ENCODE data around the gene RPS6KC1. TPM values are rescaled to one million over a fixed set of nuclear protein-coding genes. Genes with fewer than 3 reads are reported as not detected.

RPS6KC1 gene, protein sequence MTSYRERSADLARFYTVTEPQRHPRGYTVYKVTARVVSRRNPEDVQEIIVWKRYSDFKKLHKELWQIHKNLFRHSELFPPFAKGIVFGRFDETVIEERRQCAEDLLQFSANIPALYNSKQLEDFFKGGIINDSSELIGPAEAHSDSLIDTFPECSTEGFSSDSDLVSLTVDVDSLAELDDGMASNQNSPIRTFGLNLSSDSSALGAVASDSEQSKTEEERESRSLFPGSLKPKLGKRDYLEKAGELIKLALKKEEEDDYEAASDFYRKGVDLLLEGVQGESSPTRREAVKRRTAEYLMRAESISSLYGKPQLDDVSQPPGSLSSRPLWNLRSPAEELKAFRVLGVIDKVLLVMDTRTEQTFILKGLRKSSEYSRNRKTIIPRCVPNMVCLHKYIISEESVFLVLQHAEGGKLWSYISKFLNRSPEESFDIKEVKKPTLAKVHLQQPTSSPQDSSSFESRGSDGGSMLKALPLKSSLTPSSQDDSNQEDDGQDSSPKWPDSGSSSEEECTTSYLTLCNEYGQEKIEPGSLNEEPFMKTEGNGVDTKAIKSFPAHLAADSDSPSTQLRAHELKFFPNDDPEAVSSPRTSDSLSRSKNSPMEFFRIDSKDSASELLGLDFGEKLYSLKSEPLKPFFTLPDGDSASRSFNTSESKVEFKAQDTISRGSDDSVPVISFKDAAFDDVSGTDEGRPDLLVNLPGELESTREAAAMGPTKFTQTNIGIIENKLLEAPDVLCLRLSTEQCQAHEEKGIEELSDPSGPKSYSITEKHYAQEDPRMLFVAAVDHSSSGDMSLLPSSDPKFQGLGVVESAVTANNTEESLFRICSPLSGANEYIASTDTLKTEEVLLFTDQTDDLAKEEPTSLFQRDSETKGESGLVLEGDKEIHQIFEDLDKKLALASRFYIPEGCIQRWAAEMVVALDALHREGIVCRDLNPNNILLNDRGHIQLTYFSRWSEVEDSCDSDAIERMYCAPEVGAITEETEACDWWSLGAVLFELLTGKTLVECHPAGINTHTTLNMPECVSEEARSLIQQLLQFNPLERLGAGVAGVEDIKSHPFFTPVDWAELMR
- polyA plus RNA-seq (2012; ENCODE audit: low read depth, missing spikeins) = 4.4 TPM

DNA sequence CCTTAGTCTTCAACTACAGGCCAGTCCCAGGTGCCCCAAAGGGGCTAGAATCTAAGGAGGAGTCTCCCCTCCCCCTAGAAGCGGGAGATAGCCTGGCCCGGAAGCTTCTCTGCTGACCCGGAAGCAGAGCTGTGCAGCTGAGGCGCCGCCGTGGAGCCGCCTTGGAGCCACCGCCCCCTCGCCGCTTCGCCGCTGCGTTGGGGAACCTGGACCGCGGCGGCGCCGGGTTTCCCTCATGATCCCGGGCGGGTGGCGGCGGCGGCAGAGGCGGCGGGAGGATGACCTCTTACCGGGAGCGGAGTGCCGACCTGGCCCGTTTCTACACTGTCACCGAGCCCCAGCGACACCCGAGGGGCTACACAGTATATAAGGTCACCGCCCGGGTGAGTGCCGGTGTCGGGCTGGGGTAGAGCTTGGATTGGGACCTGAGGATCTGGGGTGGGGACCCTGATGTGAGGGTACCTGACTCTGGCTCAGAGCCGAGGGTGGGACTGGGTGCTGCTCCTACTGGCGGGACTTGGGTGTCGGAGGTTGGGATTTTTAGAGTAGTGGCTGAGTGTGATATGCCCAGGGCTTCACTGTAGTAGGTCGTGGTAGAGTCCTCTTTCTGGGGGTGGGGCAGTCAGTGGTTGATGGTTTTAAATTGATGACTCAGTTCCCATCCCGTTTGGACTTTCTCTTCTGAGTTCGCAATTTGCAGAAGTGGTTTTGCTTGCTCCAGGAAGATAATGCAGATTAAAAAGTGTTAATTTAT, at the start of gene RPS6KC1:
Gene RPS6KC1 (plus strand): TSS at position 115 of the 754 bp plus-strand sequence. CDS start 164 bp downstream, at position 279.
- FAIRE-seq (peak; percentile 77), DNase-seq (ENCODE audit: insufficient read length, low spot score) (peak; percentile 80)
- TF ChIP-seq POU2F2 (IDR thresholded peaks at IDR 0.05; ENCODE audit: low read depth, low read length) = peak; percentile 39; the same call in 1 of the 2 replicates
- no peak for TF ChIP-seq PAX5 (IDR thresholded peaks at IDR 0.05; ENCODE audit: insufficient read depth, low read length, severe bottlenecking)
- TF ChIP-seq POLR2AphosphoS5 (IDR thresholded peaks at IDR 0.05; ENCODE audit: low read depth, low read length) = 0 out of 2 replicates have a peak, but pooled peaks have one; percentile 31
- TF ChIP-seq TAF1 (IDR thresholded peaks at IDR 0.05; ENCODE audit: low read depth, low read length) = peak; percentile 35; the same call in 1 of the 2 replicates
- peak; percentile 57; the same call in 1 of the 2 replicates for TF ChIP-seq POLR2A (IDR thresholded peaks at IDR 0.05; ENCODE audit: low read depth, low read length)
- peak; percentile 81 for TF ChIP-seq SPI1 (IDR thresholded peaks at IDR 0.05; ENCODE audit: low read depth, low read length)

DNA sequence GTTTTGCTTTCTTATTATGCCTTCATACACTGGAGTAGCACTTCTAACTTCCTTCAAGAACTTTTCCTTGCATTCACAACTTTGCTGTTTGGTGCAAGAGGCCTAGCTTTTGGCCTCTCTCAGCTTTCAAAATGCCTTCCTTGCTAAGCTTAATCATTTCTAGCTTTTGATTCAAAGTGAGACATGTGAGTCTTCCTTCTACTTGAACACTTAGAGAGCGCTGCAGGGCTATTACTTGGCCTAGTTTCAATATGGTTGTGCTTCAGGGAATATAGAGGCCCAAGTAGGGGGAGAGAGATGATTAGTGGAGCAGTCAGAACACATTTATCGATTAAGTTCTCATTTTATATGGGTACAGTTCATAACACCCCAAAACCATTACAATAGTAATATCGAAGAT, 47.8 kb upstream of the RPS6KC1 start:
- FAIRE-seq = no peak
- no peak for DNase-seq (ENCODE audit: insufficient read length, low spot score)

DNA sequence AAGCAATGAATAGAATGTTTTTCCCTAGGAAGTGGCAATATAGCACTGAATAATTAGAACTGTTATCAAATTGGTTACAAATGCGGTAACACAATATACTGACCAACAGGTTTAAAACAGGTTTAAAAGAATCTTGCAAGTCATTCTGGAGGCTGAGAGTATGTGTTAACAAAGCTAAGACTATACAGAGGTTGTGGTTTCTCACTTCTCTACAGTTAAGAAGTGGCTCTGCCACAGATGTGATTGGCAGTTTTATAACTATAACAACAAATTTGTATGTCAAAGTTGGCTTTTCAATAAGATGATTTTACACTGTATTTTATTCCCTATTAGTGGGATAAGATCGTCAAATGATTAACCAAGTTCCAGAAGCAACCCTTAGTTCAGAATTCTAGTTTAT, 42.5 kb upstream of the RPS6KC1 start:
- TF ChIP-seq SPI1 (IDR thresholded peaks at IDR 0.05; ENCODE audit: low read depth, low read length) (peak; percentile 81), TAF1 (IDR thresholded peaks at IDR 0.05; ENCODE audit: low read depth, low read length) (no peak)
- DNase-seq (ENCODE audit: insufficient read length, low spot score) (no peak), FAIRE-seq (no peak)

More for the DNA sequence above, 47.8 kb upstream of the RPS6KC1 start:
- TF ChIP-seq TAF1 (IDR thresholded peaks at IDR 0.05; ENCODE audit: low read depth, low read length) (no peak), POLR2A (IDR thresholded peaks at IDR 0.05; ENCODE audit: low read depth, low read length) (no peak), POLR2AphosphoS5 (IDR thresholded peaks at IDR 0.05; ENCODE audit: low read depth, low read length) (no peak), POU2F2 (IDR thresholded peaks at IDR 0.05; ENCODE audit: low read depth, low read length) (no peak), PAX5 (IDR thresholded peaks at IDR 0.05; ENCODE audit: insufficient read depth, low read length, severe bottlenecking) (no peak), SPI1 (IDR thresholded peaks at IDR 0.05; ENCODE audit: low read depth, low read length) (no peak)

DNA sequence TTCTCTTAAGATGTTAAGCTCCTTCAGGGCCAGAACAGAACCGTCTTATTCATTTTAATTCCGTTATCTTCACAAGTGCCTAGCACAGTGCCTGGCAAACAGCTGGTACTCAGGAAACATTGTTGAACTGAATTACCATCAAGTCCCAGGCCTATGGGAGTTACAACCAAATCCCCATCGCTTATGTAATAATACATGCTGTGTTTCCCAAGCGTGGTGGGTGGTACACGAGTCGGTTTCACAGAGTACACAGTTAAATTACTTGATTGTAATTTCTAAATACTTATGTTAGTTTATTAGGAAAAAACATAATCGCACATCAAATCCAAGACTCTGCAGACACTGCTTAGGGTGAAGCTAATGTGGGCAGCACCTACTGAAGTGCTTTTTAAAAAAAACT, 36.4 kb upstream of the RPS6KC1 start:
- no peak for TF ChIP-seq POLR2AphosphoS5 (IDR thresholded peaks at IDR 0.05; ENCODE audit: low read depth, low read length)
- no peak for TF ChIP-seq POU2F2 (IDR thresholded peaks at IDR 0.05; ENCODE audit: low read depth, low read length)
- TF ChIP-seq SPI1 (IDR thresholded peaks at IDR 0.05; ENCODE audit: low read depth, low read length) = no peak
- TF ChIP-seq POLR2A (IDR thresholded peaks at IDR 0.05; ENCODE audit: low read depth, low read length) = no peak
- no peak for TF ChIP-seq PAX5 (IDR thresholded peaks at IDR 0.05; ENCODE audit: insufficient read depth, low read length, severe bottlenecking)
- TF ChIP-seq TAF1 (IDR thresholded peaks at IDR 0.05; ENCODE audit: low read depth, low read length) = no peak
- no peak for FAIRE-seq

DNA sequence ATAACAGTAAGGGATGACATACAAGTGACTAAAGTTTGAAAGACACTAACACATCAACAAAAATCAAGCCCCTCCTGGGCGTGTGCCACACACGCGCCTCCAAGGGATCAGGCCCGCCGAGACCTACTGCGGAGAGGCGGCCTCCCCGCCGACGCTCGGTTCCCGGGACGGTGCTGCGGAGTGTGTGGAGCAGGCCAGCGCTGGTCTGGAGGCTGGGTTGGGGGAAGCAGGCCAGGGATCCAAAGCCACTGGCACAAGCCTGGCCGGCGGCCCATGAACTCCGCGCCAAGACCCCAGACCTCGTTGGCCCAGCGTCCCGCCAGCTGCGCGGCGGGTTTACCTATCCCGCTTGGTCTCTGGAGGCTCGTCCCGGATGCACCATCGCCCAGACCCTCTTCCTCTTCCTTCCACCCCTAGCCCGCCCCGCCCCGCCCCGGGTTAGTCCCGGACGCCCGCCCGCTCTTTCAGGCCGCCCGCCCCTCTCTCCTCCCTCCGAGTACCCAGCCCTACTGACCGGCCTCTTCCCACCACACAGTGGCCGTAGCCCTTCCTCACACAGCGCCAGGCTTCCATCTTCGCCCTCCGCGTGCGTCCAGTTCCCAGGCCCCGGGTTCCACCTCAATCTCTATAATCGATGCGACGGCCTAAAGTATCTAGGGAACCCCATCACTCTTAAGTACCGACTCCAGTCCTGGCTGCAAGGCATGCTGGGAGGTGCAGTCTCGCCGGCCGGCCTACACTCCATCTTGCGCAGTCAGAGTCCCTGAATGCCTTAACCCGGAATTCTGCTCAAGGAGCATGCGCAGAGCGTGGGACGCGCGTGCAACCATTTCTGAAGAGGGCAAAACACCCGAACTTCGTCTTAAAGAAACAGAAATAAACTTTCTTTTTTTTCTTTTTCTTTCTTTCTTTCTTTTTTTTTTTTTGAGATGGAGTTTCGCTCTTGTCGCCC, 35.7 kb upstream of the RPS6KC1 start, which contains the start of gene ANGEL2:
Gene ANGEL2 (minus strand): TSS at position 769 of the 952 bp plus-strand sequence. CDS start 196 bp downstream, at position 573.
- peak; percentile 83 for DNase-seq (ENCODE audit: insufficient read length, low spot score)
- TF ChIP-seq POLR2A (IDR thresholded peaks at IDR 0.05; ENCODE audit: low read depth, low read length) = peak; percentile 80
- peak; percentile 71; the same call in 1 of the 2 replicates for TF ChIP-seq POU2F2 (IDR thresholded peaks at IDR 0.05; ENCODE audit: low read depth, low read length)
- TF ChIP-seq TAF1 (IDR thresholded peaks at IDR 0.05; ENCODE audit: low read depth, low read length) = peak; percentile 40; the same call in 1 of the 2 replicates
- peak; percentile 44 for TF ChIP-seq SPI1 (IDR thresholded peaks at IDR 0.05; ENCODE audit: low read depth, low read length)
- peak; percentile 86 for TF ChIP-seq POLR2AphosphoS5 (IDR thresholded peaks at IDR 0.05; ENCODE audit: low read depth, low read length)
- no peak for TF ChIP-seq PAX5 (IDR thresholded peaks at IDR 0.05; ENCODE audit: insufficient read depth, low read length, severe bottlenecking)
- FAIRE-seq = peak; percentile 96

More for the DNA sequence above, 36.4 kb upstream of the RPS6KC1 start:
- no peak for DNase-seq (ENCODE audit: insufficient read length, low spot score)

DNA sequence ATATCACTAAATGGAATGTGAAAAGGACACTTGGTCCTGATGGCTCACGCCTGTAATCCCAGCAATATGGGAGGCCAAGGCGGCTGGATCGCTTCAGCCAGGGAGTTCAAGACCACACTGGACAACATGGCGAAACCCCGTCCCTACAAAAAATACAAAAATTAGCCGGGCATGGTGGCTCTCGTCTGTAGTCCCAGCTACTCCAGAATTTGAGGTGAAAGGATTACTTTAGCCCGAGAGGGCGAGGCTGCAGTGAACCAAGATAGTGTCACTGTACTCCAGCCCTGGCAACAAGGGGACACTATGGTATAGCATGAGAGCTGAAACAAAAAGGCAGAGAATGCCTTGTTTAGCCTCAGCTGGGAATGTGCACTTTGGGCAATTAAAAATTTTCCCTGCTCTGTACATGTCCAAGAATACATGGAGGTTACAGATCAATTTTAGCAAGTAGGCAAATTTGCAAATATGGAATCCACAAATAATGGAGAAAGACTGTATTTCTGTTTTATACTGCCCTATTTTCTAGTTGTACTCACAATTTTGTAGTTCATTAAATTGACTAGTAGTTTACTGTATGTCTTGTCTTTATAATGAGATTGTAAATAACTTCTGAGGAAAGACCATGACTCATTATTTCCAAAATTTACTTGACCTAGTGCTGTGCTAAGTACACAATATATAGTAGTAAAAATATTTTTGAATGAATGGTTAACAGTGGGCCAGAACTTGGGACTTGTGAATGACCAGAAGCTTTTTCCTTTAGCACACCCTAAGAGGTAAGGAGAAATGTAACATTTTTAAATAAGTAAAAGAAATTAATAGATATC, 33.4 kb upstream of the RPS6KC1 start:
- FAIRE-seq = no peak
- DNase-seq (ENCODE audit: insufficient read length, low spot score) = no peak
- no peak for TF ChIP-seq POLR2AphosphoS5 (IDR thresholded peaks at IDR 0.05; ENCODE audit: low read depth, low read length)
- no peak for TF ChIP-seq POLR2A (IDR thresholded peaks at IDR 0.05; ENCODE audit: low read depth, low read length)
- no peak for TF ChIP-seq PAX5 (IDR thresholded peaks at IDR 0.05; ENCODE audit: insufficient read depth, low read length, severe bottlenecking)
- TF ChIP-seq TAF1 (IDR thresholded peaks at IDR 0.05; ENCODE audit: low read depth, low read length) = no peak
- TF ChIP-seq POU2F2 (IDR thresholded peaks at IDR 0.05; ENCODE audit: low read depth, low read length) = no peak

DNA sequence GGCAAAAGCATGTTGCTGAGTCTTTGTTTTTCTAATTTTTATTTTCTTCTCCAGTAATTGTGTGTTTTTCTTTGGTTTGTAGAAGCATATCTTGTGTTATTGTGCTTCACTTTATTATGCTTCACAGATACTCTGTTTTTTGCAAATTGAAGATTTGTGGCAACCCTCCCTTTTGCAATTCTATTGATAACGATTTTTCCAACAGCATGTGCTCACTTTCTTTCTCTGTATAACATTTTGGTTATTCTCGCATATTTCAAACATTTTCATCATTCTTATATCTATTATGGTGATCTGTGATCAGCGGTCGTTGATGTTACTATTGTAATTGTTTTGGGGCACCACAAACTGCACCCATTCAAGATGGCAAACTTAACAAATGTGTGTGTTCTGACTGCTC, 31.6 kb upstream of the RPS6KC1 start:
- no peak for TF ChIP-seq POLR2AphosphoS5 (IDR thresholded peaks at IDR 0.05; ENCODE audit: low read depth, low read length)
- TF ChIP-seq POU2F2 (IDR thresholded peaks at IDR 0.05; ENCODE audit: low read depth, low read length) = no peak
- TF ChIP-seq POLR2A (IDR thresholded peaks at IDR 0.05; ENCODE audit: low read depth, low read length) = no peak
- TF ChIP-seq SPI1 (IDR thresholded peaks at IDR 0.05; ENCODE audit: low read depth, low read length) = no peak
- TF ChIP-seq TAF1 (IDR thresholded peaks at IDR 0.05; ENCODE audit: low read depth, low read length) = no peak
- TF ChIP-seq PAX5 (IDR thresholded peaks at IDR 0.05; ENCODE audit: insufficient read depth, low read length, severe bottlenecking) = no peak
- no peak for FAIRE-seq

More for the DNA sequence above, 31.6 kb upstream of the RPS6KC1 start:
- DNase-seq (ENCODE audit: insufficient read length, low spot score) = no peak

All from GM12891 (cell line).